Colonic mucosa (tissue), 4 donors: ENCODE results near the gene MDH2. TPM values are rescaled to one million over a fixed set of nuclear protein-coding genes. Genes with fewer than 3 reads are reported as not detected.
"Not testable (repeated sequence)": the region's sequence is repeated elsewhere in the genome, so short reads cannot be mapped to it uniquely, and the experiment has no call there.

ENCODE experiments used
- DNase-seq: peaks from one replicate; pipeline ENCODE4 v3.0.0-alpha.2; 2020
- H3K27ac ChIP-seq: fragments of 200-600 bp; one replicate; pipeline ENCODE4 v1.8.0; 2021
- H3K27me3 ChIP-seq: fragments of 200-600 bp; one replicate; pipeline ENCODE4 v1.8.0; 2021
- H3K36me3 ChIP-seq: fragments of 200-600 bp; one replicate; pipeline ENCODE4 v1.8.0; 2021
- H3K4me1 ChIP-seq: fragments of 200-600 bp; one replicate; pipeline ENCODE4 v1.8.0; 2021; ENCODE audit warnings: mild to moderate bottlenecking
- H3K4me3 ChIP-seq: fragments of 200-600 bp; one replicate; pipeline ENCODE4 v1.8.0; 2021
- H3K9ac ChIP-seq, 2 donors: one replicate each; pipeline ENCODE4 v1.7.0; 2013; ENCODE audit warnings: control low read depth in 2 of 2, low read depth in 2 of 2, low read length in 2 of 2
- H3K9me3 ChIP-seq: fragments of 200-600 bp; one replicate; pipeline ENCODE4 v1.8.0; 2021
- CTCF ChIP-seq: fragments of 200-600 bp; IDR thresholded peaks from one replicate; pipeline ENCODE4 v1.8.0; 2022; ENCODE audit warnings: antibody characterized with exemption, mild to moderate bottlenecking
- intact Hi-C: fragments of 100-400 bp; cut with DNase I; formaldehyde crosslinking; loops from one replicate; pipeline ENCODE4 v1.14.1; 2022
- total RNA-seq, 2 donors: library from RNA; stranded (reverse); fragmentation: NEBNext Ultra II Directional in 1 of 2; extraction: Animal tissue kit (Norgen Biotek cat#: 25700) in 1 of 2; gene quantifications; one replicate each; pipeline ENCODE4 v1.2.1, GENCODE V29; 2021
- donor health status: healthy.
- donor health status: DM: no; HTN: no; CAD: no.
- donor health status: DM: no; HTN: no; CAD: no.

Gene MDH2
- total RNA-seq, 2 donors from 2014 or later = 306 to 337 TPM

- Histone ChIP-seq H3K36me3 (no peaks in the 10 kb centered on the region), H3K4me1 (no peaks in the 10 kb centered on the region), H3K27me3 (no peaks in the 10 kb centered on the region), H3K4me3 (no peak overlapping the region), H3K27ac (no peak overlapping the region), H3K9ac (no peak overlapping the region), H3K9me3 (no peaks in the 10 kb centered on the region)
- intact Hi-C loops = loop anchor here (1.0 kb wide), 1 partner anchor 154 kb away; no protein-coding TSS in a partner anchor
- DNase-seq = peak; percentile 79
- peak; percentile 92 for TF ChIP-seq CTCF
These were observed 27.7 kb upstream of the MDH2 start for GRCh38 chr7:76020031-76020714.

GRCh38 chr7:76022026-76022780 lies 25.7 kb upstream of the MDH2 start:
- intact Hi-C loops = no loop called here
- H3K9me3 ChIP-seq = no peaks in the 10 kb centered on the region
- no peaks in the 10 kb centered on the region for H3K4me1 ChIP-seq
- H3K36me3 ChIP-seq = no peaks in the 10 kb centered on the region
- no peak overlapping the region for H3K27ac ChIP-seq
- DNase-seq = no peak
- no peaks in the 10 kb centered on the region for H3K27me3 ChIP-seq
- no peak overlapping the region for H3K4me3 ChIP-seq
- H3K9ac ChIP-seq = no peak overlapping the region
- no peak for TF ChIP-seq CTCF

- Histone ChIP-seq H3K9ac (no peak overlapping the region), H3K9me3 (no peaks in the 10 kb centered on the region), H3K4me3 (no peak overlapping the region), H3K27me3 (no peaks in the 10 kb centered on the region), H3K36me3 (no peaks in the 10 kb centered on the region), H3K27ac (no peak overlapping the region), H3K4me1 (no peaks in the 10 kb centered on the region)
- no peak for TF ChIP-seq CTCF
- intact Hi-C loops = no loop called here
- no peak for DNase-seq
These were observed 24.9 kb upstream of the MDH2 start for GRCh38 chr7:76023002-76023401.

- H3K4me1 ChIP-seq, DNase-seq, H3K9me3 ChIP-seq, H3K27me3 ChIP-seq, H3K9ac ChIP-seq, H3K4me3 ChIP-seq, intact Hi-C loops, H3K36me3 ChIP-seq, H3K27ac ChIP-seq: not testable (repeated sequence)
These were observed 18.2 kb upstream of the MDH2 start for GRCh38 chr7:76029682-76030081.

- no peaks in the 10 kb centered on the region for H3K27me3 ChIP-seq
- no peak for TF ChIP-seq CTCF
- H3K4me3 ChIP-seq = no peak overlapping the region
- DNase-seq = no peak
- no peaks in the 10 kb centered on the region for H3K36me3 ChIP-seq
- intact Hi-C loops = no loop called here
- no peak overlapping the region for H3K9ac ChIP-seq
- no peaks in the 10 kb centered on the region for H3K9me3 ChIP-seq
- no peak overlapping the region for H3K27ac ChIP-seq
- H3K4me1 ChIP-seq = no peaks in the 10 kb centered on the region
These were observed 15.9 kb upstream of the MDH2 start for GRCh38 chr7:76031964-76032363.

- H3K4me3 ChIP-seq = no peak overlapping the region
- no peaks in the 10 kb centered on the region for H3K36me3 ChIP-seq
- DNase-seq = peak; percentile 26
- intact Hi-C loops = no loop called here
- no peaks in the 10 kb centered on the region for H3K27me3 ChIP-seq
- no peaks in the 10 kb centered on the region for H3K9me3 ChIP-seq
- H3K9ac ChIP-seq = no peak overlapping the region
- no peak for TF ChIP-seq CTCF
- H3K27ac ChIP-seq = no peak overlapping the region
- no peaks in the 10 kb centered on the region for H3K4me1 ChIP-seq
These were observed 10.6 kb upstream of the MDH2 start for GRCh38 chr7:76037310-76037709.
